Caki2 (cell line): ENCODE data around the gene TPSAB1. TPM values are rescaled to one million over a fixed set of nuclear protein-coding genes. Genes with fewer than 3 reads are reported as not detected.
"Not testable (repeated sequence)": the region's sequence is repeated elsewhere in the genome, so short reads cannot be mapped to it uniquely, and the experiment has no call there.

Experiments
- DNase-seq: peaks from one replicate; pipeline ENCODE4 v3.0.0-alpha.2; 2015; ENCODE audit warnings: low read depth
- in situ Hi-C: cut with HindIII; loops from 2 replicates; pipeline ENCODE4 v1.10.0; 2016; ENCODE audit warnings: low sequenced_read_pairs, low pct_unique_long_range_greater_than_20kb, mixed read lengths
- total RNA-seq: library from RNA; depleted of rRNA; stranded (reverse); fragments of >200 nt; shearing (Covaris generic); gene quantifications from 2 replicates; pipeline ENCODE4 v1.2.3, GENCODE V29; 2014; ENCODE audit warnings: low replicate concordance

TPSAB1 gene
- total RNA-seq, 1 experiment from 2014 or later = not detected

GRCh38 chr16:1238909-1239308, 1.6 kb upstream of the TPSAB1 start:
- DNase-seq, in situ Hi-C loops: not testable (repeated sequence)

GRCh38 chr16:1239575-1239974, 930 bp upstream of the TPSAB1 start:
- in situ Hi-C loops, DNase-seq: not testable (repeated sequence)

DNA sequence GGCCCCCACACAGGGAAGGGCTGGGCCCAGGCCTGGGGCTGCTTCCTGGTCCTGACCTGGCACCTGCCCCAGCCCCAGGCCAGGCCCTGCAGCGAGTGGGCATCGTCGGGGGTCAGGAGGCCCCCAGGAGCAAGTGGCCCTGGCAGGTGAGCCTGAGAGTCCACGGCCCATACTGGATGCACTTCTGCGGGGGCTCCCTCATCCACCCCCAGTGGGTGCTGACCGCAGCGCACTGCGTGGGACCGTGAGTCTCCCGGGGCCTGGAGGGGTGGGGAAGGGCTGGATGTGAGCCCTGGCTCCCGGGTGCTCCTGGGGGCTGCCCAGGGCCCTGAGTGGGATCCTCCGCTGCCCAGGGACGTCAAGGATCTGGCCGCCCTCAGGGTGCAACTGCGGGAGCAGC, 576 bp downstream of the TPSAB1 start:
- DNase-seq, in situ Hi-C loops: not testable (repeated sequence)

DNA sequence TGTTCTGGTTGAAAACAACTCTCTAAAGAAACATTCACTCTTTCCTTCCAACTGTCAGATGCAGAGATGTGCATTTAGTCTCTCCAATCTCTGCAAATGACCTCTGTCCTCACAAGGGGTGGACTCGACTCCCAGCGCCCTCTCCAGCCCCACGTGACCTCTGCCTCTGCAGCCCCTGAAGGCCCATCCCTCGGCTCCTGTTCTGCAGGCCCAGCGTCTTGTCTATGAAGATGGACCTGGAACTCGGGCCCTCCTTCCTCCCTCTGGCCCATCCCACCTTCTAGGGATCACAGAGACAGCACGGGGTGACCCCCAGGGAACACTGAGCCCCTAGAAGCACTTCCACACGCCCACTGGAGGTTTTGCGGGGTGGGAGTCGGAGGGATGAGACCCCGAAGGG, 2.9 kb downstream of the TPSAB1 start:
- DNase-seq, in situ Hi-C loops: not testable (repeated sequence)

- in situ Hi-C loops, DNase-seq: not testable (repeated sequence)
Measured at GRCh38 chr16:1243907-1244850, 3.7 kb downstream of the TPSAB1 start.

GRCh38 chr16:1244881-1245280, 4.4 kb downstream of the TPSAB1 start:
- DNase-seq = no peak
- in situ Hi-C loops = no loop called here

GRCh38 chr16:1245452-1246020, 5.0 kb downstream of the TPSAB1 start:
- DNase-seq = no peak
- in situ Hi-C loops = no loop called here

DNA sequence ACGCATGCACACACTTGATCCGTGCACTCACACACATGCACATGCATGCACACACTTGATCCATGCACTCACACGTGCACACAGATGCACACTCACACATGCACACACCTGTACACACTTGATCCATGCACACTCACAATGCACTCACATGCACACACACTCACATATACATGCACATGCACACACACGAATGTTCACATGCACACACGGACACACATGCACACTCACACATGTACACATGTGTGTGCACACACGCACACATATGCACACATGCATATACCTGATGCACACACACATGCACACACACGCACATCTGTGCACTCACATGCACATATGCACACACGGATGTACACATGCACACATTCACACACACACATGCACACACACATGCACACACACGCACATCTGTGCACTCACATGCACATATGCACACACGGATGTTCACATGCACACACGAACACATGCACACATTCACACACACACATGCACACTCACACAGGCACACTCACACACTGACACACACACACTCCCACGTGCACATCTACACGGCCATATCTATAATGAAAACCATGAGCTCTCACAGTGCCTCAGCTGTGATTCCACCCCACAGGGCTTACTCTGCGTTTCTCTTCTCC, 7.5 kb downstream of the TPSAB1 start:
- in situ Hi-C loops, DNase-seq: not testable (repeated sequence)

GRCh38 chr16:1249031-1249755, 8.7 kb downstream of the TPSAB1 start:
- DNase-seq, in situ Hi-C loops: not testable (repeated sequence)

DNA sequence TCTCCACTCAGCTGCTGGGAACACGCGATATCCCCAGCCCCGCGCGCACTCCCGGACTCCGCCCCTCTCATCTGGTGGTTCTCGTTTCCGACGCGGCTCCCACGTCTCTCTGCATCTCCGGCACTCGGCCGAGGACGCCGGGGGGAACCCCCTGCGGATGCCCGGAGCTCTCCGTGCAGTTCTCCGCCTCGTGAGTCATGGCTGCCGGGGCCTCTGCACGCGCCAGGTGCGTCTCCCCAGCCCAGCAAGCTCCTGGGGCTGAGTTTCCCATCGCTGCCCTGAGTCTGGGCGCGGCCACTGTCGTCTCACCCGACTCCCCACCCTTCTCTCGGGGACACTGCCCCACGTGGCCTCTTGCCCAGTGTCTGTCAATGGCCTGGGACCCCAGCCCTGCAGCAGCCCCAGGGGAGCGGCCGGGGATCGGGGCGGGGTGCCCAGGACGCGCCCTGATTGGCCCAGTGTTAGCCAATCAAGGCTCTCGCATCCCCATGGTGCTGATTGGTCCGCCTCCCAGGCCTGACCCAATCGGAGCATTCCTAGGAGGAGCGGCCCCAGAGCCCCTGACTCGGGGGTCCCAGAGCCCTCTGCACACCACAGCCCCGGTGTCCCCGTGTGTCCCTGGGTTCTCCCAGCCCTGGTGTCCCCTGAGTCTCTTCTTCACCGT, 13.3 kb downstream of the TPSAB1 start:
- DNase-seq, in situ Hi-C loops: not testable (repeated sequence)

DNA sequence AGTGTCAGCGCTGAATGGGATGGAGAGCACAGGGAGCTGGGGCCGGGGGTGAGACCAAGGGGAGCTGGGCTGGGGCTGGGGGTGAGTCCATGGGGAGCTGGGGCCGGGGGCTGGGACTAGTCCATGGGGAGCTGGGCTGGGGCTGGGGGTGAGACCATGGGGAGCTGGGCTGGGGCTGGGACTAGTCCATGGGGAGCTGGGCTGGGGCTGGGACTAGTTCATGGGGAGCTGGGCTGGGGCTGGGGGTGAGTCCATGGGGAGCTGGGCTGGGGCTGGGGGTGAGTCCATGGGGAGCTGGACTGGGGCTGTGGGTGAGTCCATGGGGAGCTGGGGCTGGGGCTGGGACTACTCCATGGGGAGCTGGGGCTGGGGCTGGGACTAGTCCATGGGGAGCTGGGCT, 14.3 kb downstream of the TPSAB1 start:
- DNase-seq, in situ Hi-C loops: not testable (repeated sequence)

DNA sequence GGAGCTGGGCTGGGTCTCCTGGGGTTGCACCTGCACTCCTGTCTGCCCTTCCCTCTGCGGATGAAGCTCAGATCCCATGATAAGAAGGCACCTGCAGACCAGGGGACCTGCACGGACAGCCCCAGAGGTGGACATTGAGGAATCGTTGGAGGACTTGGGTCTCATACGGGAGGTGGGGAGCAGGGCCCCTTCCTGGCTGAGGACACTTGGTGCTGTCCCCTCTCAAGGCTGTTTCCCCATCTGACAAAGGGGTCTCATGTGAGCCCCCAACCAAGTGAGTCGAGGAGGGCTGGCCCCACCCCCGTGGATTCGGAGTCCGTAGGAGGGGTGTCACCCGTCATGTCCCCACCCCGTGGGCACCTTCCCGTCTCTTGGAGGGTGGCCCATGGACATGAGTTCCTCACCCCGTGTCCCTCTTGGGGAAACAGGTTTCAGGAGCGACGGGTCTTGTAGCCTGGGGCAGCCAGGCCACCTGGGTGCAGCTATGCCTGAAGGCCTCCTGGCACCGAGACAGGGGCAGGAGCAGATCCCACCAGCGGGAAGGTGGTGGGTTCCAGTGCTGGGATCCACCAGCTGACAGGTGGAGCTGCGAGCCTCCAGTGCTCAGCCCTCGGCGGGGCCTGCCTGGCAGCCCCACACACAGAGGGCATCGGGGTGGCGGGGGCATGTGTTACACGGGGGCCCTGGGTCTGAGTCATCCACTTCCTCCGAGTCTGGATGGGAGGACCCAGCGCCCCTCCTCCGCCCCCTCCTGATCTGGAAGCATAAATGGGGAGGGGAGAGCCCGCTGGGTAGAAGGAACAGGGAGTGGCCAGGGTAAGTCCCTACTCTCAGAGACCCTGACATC, 15.0 kb downstream of the TPSAB1 start, which contains the start of gene TPSD1:
TSS of gene TPSD1 (plus strand) at position 794 of the 847 bp plus-strand sequence. CDS start 212 bp downstream, outside the sequence.
- in situ Hi-C loops, DNase-seq: not testable (repeated sequence)

GRCh38 chr16:1256296-1256873, 15.9 kb downstream of the TPSAB1 start:
- in situ Hi-C loops = not testable (repeated sequence)

GRCh38 chr16:1256874-1257322, 16.4 kb downstream of the TPSAB1 start:
- DNase-seq = no peak
- in situ Hi-C loops = no loop called here

More at GRCh38 chr16:1256296-1256873, 15.9 kb downstream of the TPSAB1 start:
- not testable (repeated sequence) for DNase-seq

DNA sequence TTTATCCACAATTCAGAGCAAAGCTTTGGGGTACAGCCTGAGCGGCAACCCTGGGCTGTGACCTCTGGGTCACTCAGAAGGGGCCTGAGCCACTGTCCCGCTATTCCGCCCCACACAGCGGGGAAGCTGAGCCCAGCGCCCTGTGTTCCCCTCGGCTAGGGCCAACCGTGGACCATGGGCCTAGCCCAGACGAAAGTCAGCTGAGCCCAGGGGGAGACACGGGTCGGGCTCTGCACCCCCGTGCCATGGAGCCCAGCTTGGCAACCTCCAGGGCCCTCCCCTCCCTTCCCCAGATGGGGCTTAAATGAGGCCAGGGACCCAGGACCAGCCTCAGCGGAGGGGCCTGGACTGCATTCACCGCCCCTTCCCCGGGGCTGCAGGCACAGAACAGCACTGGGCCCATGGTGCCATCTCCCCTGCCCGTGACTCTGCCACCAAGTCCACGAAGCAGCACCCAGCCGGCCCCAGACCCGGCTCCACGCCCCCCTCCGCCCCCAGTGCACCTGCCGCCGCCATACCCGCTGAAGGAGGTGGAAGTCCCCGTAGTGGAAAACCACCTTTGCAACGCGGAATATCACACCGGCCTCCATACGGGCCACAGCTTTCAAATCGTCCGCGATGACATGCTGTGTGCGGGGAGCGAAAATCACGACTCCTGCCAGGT, 17.2 kb downstream of the TPSAB1 start:
- DNase-seq = no peak
- in situ Hi-C loops = no loop called here

DNA sequence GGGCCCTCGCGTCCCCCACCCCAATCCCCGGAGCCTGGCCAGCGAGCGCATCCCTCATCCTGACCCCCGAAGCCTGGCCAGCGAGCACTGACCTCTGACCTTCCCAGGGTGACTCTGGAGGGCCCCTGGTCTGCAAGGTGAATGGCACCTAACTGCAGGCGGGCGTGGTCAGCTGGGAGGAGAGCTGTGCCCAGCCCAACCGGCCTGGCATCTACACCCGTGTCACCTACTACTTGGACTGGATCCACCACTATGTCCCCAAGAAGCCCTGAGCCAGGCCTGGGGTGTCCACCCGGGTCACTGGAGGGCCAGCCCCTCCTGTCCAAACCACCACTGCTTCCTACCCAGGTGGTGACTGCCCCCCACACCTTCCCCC, 17.7 kb downstream of the TPSAB1 start:
- DNase-seq = no peak
- in situ Hi-C loops = no loop called here
